ENCODE results near the gene TTC16. TPM values are rescaled to one million over a fixed set of nuclear protein-coding genes. Genes with fewer than 3 reads are reported as not detected.

Gene TTC16
- total and polyA plus RNA-seq, 2 of the 8 experiments (the other 6 are each of a cell fraction or from before 2014, with no cell fraction given): 0.03 TPM; not detected in 1

DNA sequence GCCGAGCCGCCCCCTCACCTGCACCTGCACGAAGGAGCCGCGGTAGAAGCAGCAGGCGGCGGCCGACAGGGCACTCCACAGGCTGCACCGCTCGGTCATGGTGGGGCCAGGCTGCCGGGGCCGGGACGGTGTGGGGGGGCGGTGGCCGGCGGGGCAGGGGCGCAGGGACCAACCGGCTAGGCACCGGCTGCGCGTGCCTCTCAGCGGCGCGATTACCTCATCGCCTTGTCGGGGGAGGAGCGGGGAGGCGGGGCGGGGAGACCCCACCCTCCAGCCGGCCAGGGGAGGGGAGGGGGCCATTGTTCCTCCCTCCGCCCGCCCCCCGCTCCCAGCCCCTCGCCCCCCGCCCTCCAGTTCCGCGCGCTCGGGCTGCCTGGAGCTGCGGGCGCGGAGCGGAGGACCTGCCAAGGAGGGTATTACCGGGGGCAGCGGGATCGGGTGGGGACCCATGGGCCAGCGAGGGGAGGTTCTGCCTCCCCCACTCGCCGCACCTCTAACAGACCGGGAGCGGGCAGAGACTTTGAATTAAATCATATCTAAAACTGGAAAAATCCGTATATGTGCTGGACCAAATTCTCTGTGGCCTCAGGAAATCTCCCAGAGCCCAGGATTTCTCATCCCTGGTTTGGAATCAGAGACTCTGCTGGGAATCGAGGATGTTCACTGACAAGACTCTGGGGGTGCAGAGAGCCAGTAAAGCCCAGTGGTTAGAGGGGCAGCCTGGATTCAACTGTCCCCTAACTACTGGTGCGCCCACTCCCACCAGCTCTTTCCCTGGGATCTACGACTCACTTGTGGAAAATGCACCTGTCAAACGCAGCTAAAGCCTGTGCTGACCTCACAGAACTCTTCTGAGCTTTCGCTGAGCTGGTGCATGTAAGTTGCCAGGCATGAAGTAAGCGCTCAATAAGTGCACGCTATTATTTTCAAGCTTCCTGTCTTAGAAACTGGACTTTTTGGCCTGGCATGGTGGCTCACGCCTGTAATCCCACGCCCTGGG, 39.5 kb downstream of the TTC16 start:
- Histone ChIP-seq H2BK20ac (ENCODE audit: low read length) (no peak overlapping the region), H3K4ac (replicated peaks; ENCODE audit: insufficient read length, low read depth, low read length) (no peak overlapping the region), H3K4me2 (ENCODE audit: insufficient read depth in 1 of 2, low read depth in 2 of 2, low read length in 2 of 2) (peak overlapping the region; percentile 80 to 98), H3K36me3 (ENCODE audit: control insufficient read depth in 2 of 4, insufficient read depth in 4 of 4, low read length in 3 of 4) (no peaks in the 10 kb centered on the region), H3K14ac (ENCODE audit: insufficient read length) (no peak overlapping the region), H2BK12ac (ENCODE audit: low read depth, low read length) (no peak overlapping the region), H2AFZ (ENCODE audit: low read length) (no peak overlapping the region), H3K4me3 (ENCODE audit: extremely low read depth in 1 of 4, insufficient read depth in 2 of 4, low read depth in 3 of 4, low read length in 4 of 4) (peak overlapping the region; percentile 59 to 96 (median 76)), H4K8ac (ENCODE audit: extremely low read depth, insufficient read depth, low read length) (no peak overlapping the region; the same call in 1 of the 2 replicates), H2BK5ac (ENCODE audit: low read depth, low read length) (no peak overlapping the region), H3K9ac (replicated peaks in 1 of 4; ENCODE audit: extremely low read depth in 1 of 4, low read depth in 3 of 4, low read length in 3 of 4) (peak overlapping the region in 3 of 4 experiments; percentile 38 to 69 (median 59); a peak in 2 of 7 replicates), H2AK5ac (ENCODE audit: low read depth, low read length) (no peak overlapping the region), H3K27ac (ENCODE audit: low read depth, low read length) (no peak overlapping the region; the same call in 1 of the 2 replicates), H4K20me1 (replicated peaks in 1 of 2; ENCODE audit: control insufficient read depth in 1 of 2, insufficient read depth in 2 of 2, low read length in 2 of 2) (peaks cover 5 to 21% of the 10 kb centered on the region in 2 experiments), H3K18ac (ENCODE audit: extremely low read depth, low read length) (no peak overlapping the region), H3K56ac (replicated peaks; ENCODE audit: insufficient read length, low read depth, low read length) (no peak overlapping the region), H3K23me2 (ENCODE audit: low read depth, low read length) (peaks cover 13% of the 10 kb centered on the region; the same call in 1 of the 2 replicates), H3K9me3 (ENCODE audit: insufficient read depth in 2 of 2, low read depth in 1 of 2, low read length in 1 of 2) (no peaks in the 10 kb centered on the region), H3K27me3 (replicated peaks in 1 of 4; ENCODE audit: control insufficient read depth in 3 of 4, extremely low read depth in 1 of 4, insufficient read depth in 3 of 4, low read length in 3 of 4) (peaks cover 0 to 16% (median 8%) of the 10 kb centered on the region in 4 experiments; a peak in 6 of 7 replicates), H3K4me1 (replicated peaks in 1 of 4; ENCODE audit: control insufficient read depth in 3 of 4, insufficient read depth in 4 of 4, low read length in 3 of 4) (peaks cover 0 to 4% (median 1%) of the 10 kb centered on the region in 4 experiments; a peak in 4 of 7 replicates), H3K23ac (ENCODE audit: insufficient read length) (no peak overlapping the region), H3K79me2 (ENCODE audit: control insufficient read depth in 1 of 2, insufficient read depth in 2 of 2, low read length in 2 of 2) (no peaks in the 10 kb centered on the region), H2BK120ac (replicated peaks; ENCODE audit: low read depth, low read length) (no peak overlapping the region), H4K5ac (ENCODE audit: insufficient read length, low read depth, low read length) (no peak overlapping the region), H3K79me1 (ENCODE audit: low read depth, low read length) (no peaks in the 10 kb centered on the region), H4K91ac (replicated peaks; ENCODE audit: insufficient read length, low read length) (no peak overlapping the region), H2BK15ac (ENCODE audit: low read length) (no peak overlapping the region)
- ChIA-PET POLR2A (ENCODE audit: partially characterized antibody) (interaction anchor here (0.6 to 2.4 kb wide), 9 partner anchors 9 to 120 kb away, joined by 3 to 12 read pairs (median 4); no protein-coding TSS in a partner anchor), CTCF (ENCODE audit: partially characterized antibody) (interaction anchor here (0.6 to 3.5 kb wide), 9 partner anchors 8 to 1134 kb away, joined by 3 to 18 read pairs (median 3); partner anchors contain the start of genes SH2D3C and TOR2A)
- DNase-seq (ENCODE audit: low read depth in 1 of 2, low spot score in 2 of 2) (peak; percentile 38 to 79), FAIRE-seq (no peak)
- WGBS, 2 experiments (ENCODE audit: extremely low coverage in 1 of 2, insufficient coverage in 1 of 2, insufficient read length in 1 of 2, insufficient replicate concordance in 2 of 2, low coverage in 1 of 2, low lambda C conversion rate in 2 of 2, missing lambda C conversion rate in 1 of 2): 26% methylated on average over 22 of the region's 61 CpGs; no CpG with 5 or more reads in 1 of the 2 experiments
- TF ChIP-seq JUN (IDR thresholded peaks at IDR 0.05; ENCODE audit: low read depth, low read length): no peak
- TF ChIP-seq KDM4A (IDR thresholded peaks at IDR 0.05; ENCODE audit: low read depth, low read length, severe bottlenecking): peak; percentile 19
- TF ChIP-seq, protein P1, sequence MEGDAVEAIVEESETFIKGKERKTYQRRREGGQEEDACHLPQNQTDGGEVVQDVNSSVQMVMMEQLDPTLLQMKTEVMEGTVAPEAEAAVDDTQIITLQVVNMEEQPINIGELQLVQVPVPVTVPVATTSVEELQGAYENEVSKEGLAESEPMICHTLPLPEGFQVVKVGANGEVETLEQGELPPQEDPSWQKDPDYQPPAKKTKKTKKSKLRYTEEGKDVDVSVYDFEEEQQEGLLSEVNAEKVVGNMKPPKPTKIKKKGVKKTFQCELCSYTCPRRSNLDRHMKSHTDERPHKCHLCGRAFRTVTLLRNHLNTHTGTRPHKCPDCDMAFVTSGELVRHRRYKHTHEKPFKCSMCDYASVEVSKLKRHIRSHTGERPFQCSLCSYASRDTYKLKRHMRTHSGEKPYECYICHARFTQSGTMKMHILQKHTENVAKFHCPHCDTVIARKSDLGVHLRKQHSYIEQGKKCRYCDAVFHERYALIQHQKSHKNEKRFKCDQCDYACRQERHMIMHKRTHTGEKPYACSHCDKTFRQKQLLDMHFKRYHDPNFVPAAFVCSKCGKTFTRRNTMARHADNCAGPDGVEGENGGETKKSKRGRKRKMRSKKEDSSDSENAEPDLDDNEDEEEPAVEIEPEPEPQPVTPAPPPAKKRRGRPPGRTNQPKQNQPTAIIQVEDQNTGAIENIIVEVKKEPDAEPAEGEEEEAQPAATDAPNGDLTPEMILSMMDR (IDR thresholded peaks at IDR 0.05; ENCODE audit: control extremely low read depth in 1 of 3, insufficient read depth in 1 of 3, low read depth in 1 of 3, low read length in 3 of 3): no peak
- TF ChIP-seq TEAD4 (IDR thresholded peaks at IDR 0.05; ENCODE audit: low read depth, low read length): no peak
- TF ChIP-seq, protein P2, sequence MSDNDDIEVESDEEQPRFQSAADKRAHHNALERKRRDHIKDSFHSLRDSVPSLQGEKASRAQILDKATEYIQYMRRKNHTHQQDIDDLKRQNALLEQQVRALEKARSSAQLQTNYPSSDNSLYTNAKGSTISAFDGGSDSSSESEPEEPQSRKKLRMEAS (IDR thresholded peaks at IDR 0.05): peak; percentile 36; the same call in 1 of the 2 replicates
- TF ChIP-seq POU5F1 (IDR thresholded peaks at IDR 0.05; ENCODE audit: low read depth, low read length): no peak
- TF ChIP-seq PHF8 (conservative IDR thresholded peaks at IDR 0.05; ENCODE audit: low read depth, low read length): peak; percentile 40; the same call in 1 of the 2 replicates
